Measurements from ENCODE around the gene UNC5A. TPM values are rescaled to one million over a fixed set of nuclear protein-coding genes. Genes with fewer than 3 reads are reported as not detected.

Gene UNC5A
- total and polyA plus RNA-seq, 2 of the 8 experiments (the other 6 are each of a cell fraction or from before 2014, with no cell fraction given) = 4.0 to 7.6 TPM

- no peak for TF ChIP-seq SIX5 (IDR thresholded peaks at IDR 0.05; ENCODE audit: low read depth, low read length)
- no peak for TF ChIP-seq MAFK (IDR thresholded peaks at IDR 0.05; ENCODE audit: low read depth, low read length)
- no peak for TF ChIP-seq KDM1A (IDR thresholded peaks at IDR 0.05; ENCODE audit: borderline replicate concordance, low read length)
- TF ChIP-seq EZH2 (IDR thresholded peaks at IDR 0.05; ENCODE audit: low read depth, low read length, severe bottlenecking) = no peak
- no peak for TF ChIP-seq EGR1 (IDR thresholded peaks at IDR 0.05; ENCODE audit: borderline replicate concordance, low read depth, low read length)
These were observed 82.3 kb downstream of the UNC5A start (continued) for GRCh38 chr5:176892663-176893062.

All from H1 (cell line).